Measurements from ENCODE around the gene DDIAS.
"Not testable (repeated sequence)": the region's sequence is repeated elsewhere in the genome, so short reads cannot be mapped to it uniquely, and the experiment has no call there.

The DDIAS gene

GRCh38 chr11:82959987-82960778 lies 58.6 kb downstream of the DDIAS start:
- Histone ChIP-seq H3K4me3 (ENCODE audit: low read length) (no peak overlapping the region), H3K9ac (ENCODE audit: low read depth, low read length) (no peak overlapping the region), H3K27me3 (ENCODE audit: control insufficient read depth, insufficient read depth, low read length) (no peaks in the 10 kb centered on the region), H3K36me3 (ENCODE audit: insufficient read depth, low read length) (no peaks in the 10 kb centered on the region), H3K4me1 (ENCODE audit: control insufficient read depth, insufficient read depth, low read length) (no peaks in the 10 kb centered on the region), H3K9me3 (replicated peaks; ENCODE audit: low read length) (no peaks in the 10 kb centered on the region), H3K4me2 (ENCODE audit: low read length) (no peak overlapping the region)

- no peaks in the 10 kb centered on the region for H3K27me3 ChIP-seq (ENCODE audit: control insufficient read depth, insufficient read depth, low read length)
- no peaks in the 10 kb centered on the region for H3K36me3 ChIP-seq (ENCODE audit: insufficient read depth, low read length)
- H3K4me1 ChIP-seq (ENCODE audit: control insufficient read depth, insufficient read depth, low read length), result no peaks in the 10 kb centered on the region
- H3K4me3 ChIP-seq (ENCODE audit: low read length), result no peak overlapping the region
- no peak overlapping the region for H3K4me2 ChIP-seq (ENCODE audit: low read length)
- H3K9me3 ChIP-seq (replicated peaks; ENCODE audit: low read length), result no peaks in the 10 kb centered on the region
- no peak overlapping the region for H3K9ac ChIP-seq (ENCODE audit: low read depth, low read length)
Observed at GRCh38 chr11:82960779-82961143, 59.2 kb downstream of the DDIAS start.

GRCh38 chr11:82962021-82962420 lies 60.5 kb downstream of the DDIAS start:
- not testable (repeated sequence) for H3K9ac ChIP-seq (ENCODE audit: low read depth, low read length); H3K4me1 ChIP-seq (ENCODE audit: control insufficient read depth, insufficient read depth, low read length); H3K27me3 ChIP-seq (ENCODE audit: control insufficient read depth, insufficient read depth, low read length); H3K4me3 ChIP-seq (ENCODE audit: low read length); H3K9me3 ChIP-seq (replicated peaks; ENCODE audit: low read length); H3K4me2 ChIP-seq (ENCODE audit: low read length); H3K36me3 ChIP-seq (ENCODE audit: insufficient read depth, low read length)

GRCh38 chr11:82967381-82967780 lies 65.8 kb downstream of the DDIAS start:
- H3K9me3 ChIP-seq (replicated peaks; ENCODE audit: low read length), result no peaks in the 10 kb centered on the region
- no peaks in the 10 kb centered on the region for H3K36me3 ChIP-seq (ENCODE audit: insufficient read depth, low read length)
- no peaks in the 10 kb centered on the region for H3K27me3 ChIP-seq (ENCODE audit: control insufficient read depth, insufficient read depth, low read length)
- no peak overlapping the region for H3K4me2 ChIP-seq (ENCODE audit: low read length)
- peaks cover 3% of the 10 kb centered on the region for H3K4me1 ChIP-seq (ENCODE audit: control insufficient read depth, insufficient read depth, low read length)
- H3K4me3 ChIP-seq (ENCODE audit: low read length), result no peak overlapping the region
- H3K9ac ChIP-seq (ENCODE audit: low read depth, low read length), result no peak overlapping the region

GRCh38 chr11:82969811-82970210 lies 68.3 kb downstream of the DDIAS start:
- Histone ChIP-seq H3K4me3 (ENCODE audit: low read length) (no peak overlapping the region), H3K9ac (ENCODE audit: low read depth, low read length) (no peak overlapping the region), H3K4me2 (ENCODE audit: low read length) (no peak overlapping the region), H3K36me3 (ENCODE audit: insufficient read depth, low read length) (no peaks in the 10 kb centered on the region), H3K4me1 (ENCODE audit: control insufficient read depth, insufficient read depth, low read length) (peaks cover 4% of the 10 kb centered on the region), H3K9me3 (replicated peaks; ENCODE audit: low read length) (no peaks in the 10 kb centered on the region), H3K27me3 (ENCODE audit: control insufficient read depth, insufficient read depth, low read length) (no peaks in the 10 kb centered on the region)

GRCh38 chr11:82970507-82971083 lies 69.1 kb downstream of the DDIAS start:
- not testable (repeated sequence) for H3K9me3 ChIP-seq (replicated peaks; ENCODE audit: low read length); H3K4me1 ChIP-seq (ENCODE audit: control insufficient read depth, insufficient read depth, low read length); H3K4me3 ChIP-seq (ENCODE audit: low read length); H3K4me2 ChIP-seq (ENCODE audit: low read length); H3K27me3 ChIP-seq (ENCODE audit: control insufficient read depth, insufficient read depth, low read length); H3K9ac ChIP-seq (ENCODE audit: low read depth, low read length); H3K36me3 ChIP-seq (ENCODE audit: insufficient read depth, low read length)

GRCh38 chr11:82971519-82971946 lies 70.0 kb downstream of the DDIAS start:
- not testable (repeated sequence) for H3K9ac ChIP-seq (ENCODE audit: low read depth, low read length); H3K36me3 ChIP-seq (ENCODE audit: insufficient read depth, low read length); H3K27me3 ChIP-seq (ENCODE audit: control insufficient read depth, insufficient read depth, low read length); H3K4me1 ChIP-seq (ENCODE audit: control insufficient read depth, insufficient read depth, low read length); H3K9me3 ChIP-seq (replicated peaks; ENCODE audit: low read length); H3K4me3 ChIP-seq (ENCODE audit: low read length)
- peak overlapping the region; percentile 43 for H3K4me2 ChIP-seq (ENCODE audit: low read length)

GRCh38 chr11:82972103-82972502 lies 70.6 kb downstream of the DDIAS start:
- Histone ChIP-seq H3K4me3 (ENCODE audit: low read length) (no peak overlapping the region), H3K27me3 (ENCODE audit: control insufficient read depth, insufficient read depth, low read length) (no peaks in the 10 kb centered on the region), H3K4me1 (ENCODE audit: control insufficient read depth, insufficient read depth, low read length) (peaks cover 7% of the 10 kb centered on the region), H3K36me3 (ENCODE audit: insufficient read depth, low read length) (no peaks in the 10 kb centered on the region), H3K9ac (ENCODE audit: low read depth, low read length) (no peak overlapping the region), H3K9me3 (replicated peaks; ENCODE audit: low read length) (no peaks in the 10 kb centered on the region), H3K4me2 (ENCODE audit: low read length) (no peak overlapping the region)

GRCh38 chr11:82974135-82974534 lies 72.6 kb downstream of the DDIAS start:
- H3K4me2 ChIP-seq (ENCODE audit: low read length), result no peak overlapping the region
- H3K4me1 ChIP-seq (ENCODE audit: control insufficient read depth, insufficient read depth, low read length), result peaks cover 23% of the 10 kb centered on the region
- no peaks in the 10 kb centered on the region for H3K9me3 ChIP-seq (replicated peaks; ENCODE audit: low read length)
- H3K27me3 ChIP-seq (ENCODE audit: control insufficient read depth, insufficient read depth, low read length), result no peaks in the 10 kb centered on the region
- H3K4me3 ChIP-seq (ENCODE audit: low read length), result no peak overlapping the region
- no peaks in the 10 kb centered on the region for H3K36me3 ChIP-seq (ENCODE audit: insufficient read depth, low read length)
- no peak overlapping the region for H3K9ac ChIP-seq (ENCODE audit: low read depth, low read length)

GRCh38 chr11:82974851-82975250 lies 73.3 kb downstream of the DDIAS start:
- Histone ChIP-seq H3K27me3 (ENCODE audit: control insufficient read depth, insufficient read depth, low read length) (no peaks in the 10 kb centered on the region), H3K4me3 (ENCODE audit: low read length) (no peak overlapping the region), H3K4me1 (ENCODE audit: control insufficient read depth, insufficient read depth, low read length) (peaks cover 30% of the 10 kb centered on the region), H3K9ac (ENCODE audit: low read depth, low read length) (no peak overlapping the region), H3K9me3 (replicated peaks; ENCODE audit: low read length) (no peaks in the 10 kb centered on the region), H3K4me2 (ENCODE audit: low read length) (no peak overlapping the region), H3K36me3 (ENCODE audit: insufficient read depth, low read length) (no peaks in the 10 kb centered on the region)

GRCh38 chr11:82975882-82976281 lies 74.3 kb downstream of the DDIAS start:
- Histone ChIP-seq H3K27me3 (ENCODE audit: control insufficient read depth, insufficient read depth, low read length) (no peaks in the 10 kb centered on the region), H3K4me1 (ENCODE audit: control insufficient read depth, insufficient read depth, low read length) (peaks cover 39% of the 10 kb centered on the region), H3K9me3 (replicated peaks; ENCODE audit: low read length) (no peaks in the 10 kb centered on the region), H3K4me2 (ENCODE audit: low read length) (no peak overlapping the region), H3K4me3 (ENCODE audit: low read length) (no peak overlapping the region), H3K9ac (ENCODE audit: low read depth, low read length) (no peak overlapping the region), H3K36me3 (ENCODE audit: insufficient read depth, low read length) (no peaks in the 10 kb centered on the region)

GRCh38 chr11:82976786-82977185 lies 75.2 kb downstream of the DDIAS start:
- no peak overlapping the region for H3K4me2 ChIP-seq (ENCODE audit: low read length)
- H3K36me3 ChIP-seq (ENCODE audit: insufficient read depth, low read length), result peaks cover 7% of the 10 kb centered on the region
- no peaks in the 10 kb centered on the region for H3K27me3 ChIP-seq (ENCODE audit: control insufficient read depth, insufficient read depth, low read length)
- no peak overlapping the region for H3K4me3 ChIP-seq (ENCODE audit: low read length)
- no peak overlapping the region for H3K9ac ChIP-seq (ENCODE audit: low read depth, low read length)
- peaks cover 42% of the 10 kb centered on the region for H3K4me1 ChIP-seq (ENCODE audit: control insufficient read depth, insufficient read depth, low read length)
- no peaks in the 10 kb centered on the region for H3K9me3 ChIP-seq (replicated peaks; ENCODE audit: low read length)

Data from skeletal muscle satellite cell (primary cell).